HepG2 (cell line): ENCODE results near the gene SREBF1. TPM values are rescaled to one million over a fixed set of nuclear protein-coding genes. Genes with fewer than 3 reads are reported as not detected.

ENCODE experiments used
- HMGXB3 ChIP-seq: sonication (generic); formaldehyde crosslinking; IDR thresholded peaks from 2 replicates; pipeline ENCODE4 v1.4.0; 2020; ENCODE audit warnings: missing genetic modification reagents, borderline replicate concordance
- MZF1 ChIP-seq: sonication (generic); formaldehyde crosslinking; IDR thresholded peaks from 2 replicates; pipeline ENCODE4 v1.8.1; 2023; ENCODE audit warnings: mild to moderate bottlenecking, missing genetic modification reagents, borderline replicate concordance
- ZNF687 ChIP-seq: sonication (generic); formaldehyde crosslinking; IDR thresholded peaks from 2 replicates; pipeline ENCODE4 v1.5.1; 2020; ENCODE audit warnings: mild to moderate bottlenecking, missing genetic modification reagents, moderate library complexity
- polyA plus RNA-seq, 8 experiments: library from polyadenylated mRNA; depleted of rRNA in 3 of 8; stranded (reverse) in 7 of 8; unstranded in 1 of 8; fragments of >200 nt; fragmentation: Illumina TruSeq in 4 of 8; extraction: Trizol in 4 of 8; gene quantifications; 2 replicates each; pipeline versions ENCODE4 v1.2.1 to v1.2.3, GENCODE V29; 2011 to 2016; ENCODE audit warnings: low read depth in 4 of 8, missing spikeins in 1 of 8, mixed read lengths in 1 of 8; ENCODE audit not compliant: insufficient read depth in 1 of 8
- total RNA-seq, 5 experiments: library from RNA; depleted of rRNA; stranded (reverse); fragments of >200 nt; fragmentation: Illumina TruSeq; extraction: Trizol; gene quantifications; 2 replicates each; pipeline ENCODE4 v1.2.3, GENCODE V29; 2016; ENCODE audit warnings: low read depth in 1 of 5

Gene SREBF1
- total and polyA plus RNA-seq, 2 of the 13 experiments (the other 11 are each of a cell fraction or from before 2014, with no cell fraction given) = 34.3 to 38.0 TPM

GRCh38 chr17:17860766-17861107 lies 24.0 kb upstream of the SREBF1 start (continued):
- TF ChIP-seq HMGXB3 (CRISPR knock-in tag) (no peak), MZF1 (CRISPR knock-in tag) (no peak), ZNF687 (no peak)
- TF ChIP-seq, all 625 proteins: peak for 0
